Activated CD4-positive, alpha-beta T cell treated with anti-CD3 and anti-CD28 coated beads, Interleukin-2, amount 50 U/mL, for 48 hours (primary cell): ENCODE results near the gene FSTL4.

Experiments used
- DNase-seq, 2 experiments: peaks; one replicate each; pipeline ENCODE4 v3.0.0-alpha.2; 2020

The FSTL4 gene

GRCh38 chr5:133511653-133512235 lies 100.6 kb downstream of the FSTL4 start:
- DNase-seq, result no peak

- DNase-seq, result no peak
These were observed 101.6 kb downstream of the FSTL4 start for GRCh38 chr5:133510634-133511262.

- no peak for DNase-seq
These were observed 102.6 kb downstream of the FSTL4 start for GRCh38 chr5:133509742-133510079.

- DNase-seq, result no peak
These were observed 103.2 kb downstream of the FSTL4 start for GRCh38 chr5:133508845-133509741.

- DNase-seq, result no peak
These were observed 104.0 kb downstream of the FSTL4 start for GRCh38 chr5:133508331-133508730.

GRCh38 chr5:133506181-133506580 lies 106.2 kb downstream of the FSTL4 start:
- DNase-seq, result no peak

GRCh38 chr5:133503511-133503910 lies 108.8 kb downstream of the FSTL4 start:
- no peak for DNase-seq

GRCh38 chr5:133499895-133500294 lies 112.4 kb downstream of the FSTL4 start:
- no peak for DNase-seq

GRCh38 chr5:133497608-133498348 lies 114.6 kb downstream of the FSTL4 start:
- DNase-seq, result no peak

- DNase-seq, result no peak
These were observed 115.7 kb downstream of the FSTL4 start for GRCh38 chr5:133496631-133497030.

- DNase-seq, result no peak
These were observed 117.5 kb downstream of the FSTL4 start for GRCh38 chr5:133494923-133495246.

- DNase-seq, result no peak
These were observed 118.0 kb downstream of the FSTL4 start for GRCh38 chr5:133494232-133494922.

- DNase-seq, result peak in 1 of 2 experiments; percentile 22
These were observed 122.7 kb downstream of the FSTL4 start for GRCh38 chr5:133489632-133490031.

- DNase-seq, result no peak
These were observed 125.2 kb downstream of the FSTL4 start for GRCh38 chr5:133487093-133487492.

GRCh38 chr5:133485468-133485867 lies 126.9 kb downstream of the FSTL4 start:
- DNase-seq, result no peak

- no peak for DNase-seq
These were observed 128.8 kb downstream of the FSTL4 start for GRCh38 chr5:133483406-133484090.

GRCh38 chr5:133482028-133482427 lies 130.3 kb downstream of the FSTL4 start:
- no peak for DNase-seq

GRCh38 chr5:133480866-133481265 lies 131.5 kb downstream of the FSTL4 start:
- DNase-seq, result no peak

GRCh38 chr5:133480366-133480765 lies 132.0 kb downstream of the FSTL4 start:
- no peak for DNase-seq

- no peak for DNase-seq
These were observed 133.9 kb downstream of the FSTL4 start for GRCh38 chr5:133478199-133478985.

- no peak for DNase-seq
These were observed 136.4 kb downstream of the FSTL4 start for GRCh38 chr5:133475986-133476385.
